Measurements from ENCODE around the gene FLNC. TPM values are rescaled to one million over a fixed set of nuclear protein-coding genes. Genes with fewer than 3 reads are reported as not detected.

The FLNC gene
- total RNA-seq, 3 donors from 2014 or later: 6.9 to 267 (median 15.0) TPM

DNA sequence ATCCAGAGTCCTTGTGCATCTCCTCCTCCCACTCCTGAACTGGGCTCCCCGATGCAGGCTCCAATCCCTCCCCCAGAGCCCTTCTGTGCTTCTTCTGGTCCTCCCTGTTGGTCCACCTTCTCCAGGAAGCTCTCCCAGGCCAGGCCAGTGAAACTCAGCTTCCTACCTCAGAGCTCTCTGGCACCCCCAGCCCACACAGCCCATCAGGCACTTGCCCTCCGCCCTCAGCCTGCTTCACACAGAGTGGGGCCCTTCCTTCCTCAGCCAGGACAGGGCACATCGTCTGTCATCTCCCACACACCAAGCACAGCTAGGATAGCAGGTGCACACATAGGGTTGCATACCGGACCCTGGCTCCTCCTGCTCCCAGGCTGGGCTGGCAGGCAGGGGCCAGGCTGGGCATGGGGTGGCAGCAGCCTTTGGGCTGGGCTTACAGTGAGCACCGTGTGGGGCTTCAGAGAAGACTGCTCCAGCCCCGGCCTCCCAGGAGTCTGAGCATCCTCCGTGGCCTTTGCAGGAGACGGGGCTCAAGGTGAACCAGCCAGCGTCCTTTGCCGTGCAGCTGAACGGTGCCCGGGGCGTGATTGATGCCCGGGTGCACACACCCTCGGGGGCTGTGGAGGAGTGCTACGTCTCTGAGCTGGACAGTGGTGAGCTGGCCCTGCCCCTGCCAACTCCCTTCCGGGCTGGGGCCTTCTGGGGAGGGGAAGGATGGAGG lies 26.0 kb downstream of the FLNC start:
- TF ChIP-seq, protein P1, sequence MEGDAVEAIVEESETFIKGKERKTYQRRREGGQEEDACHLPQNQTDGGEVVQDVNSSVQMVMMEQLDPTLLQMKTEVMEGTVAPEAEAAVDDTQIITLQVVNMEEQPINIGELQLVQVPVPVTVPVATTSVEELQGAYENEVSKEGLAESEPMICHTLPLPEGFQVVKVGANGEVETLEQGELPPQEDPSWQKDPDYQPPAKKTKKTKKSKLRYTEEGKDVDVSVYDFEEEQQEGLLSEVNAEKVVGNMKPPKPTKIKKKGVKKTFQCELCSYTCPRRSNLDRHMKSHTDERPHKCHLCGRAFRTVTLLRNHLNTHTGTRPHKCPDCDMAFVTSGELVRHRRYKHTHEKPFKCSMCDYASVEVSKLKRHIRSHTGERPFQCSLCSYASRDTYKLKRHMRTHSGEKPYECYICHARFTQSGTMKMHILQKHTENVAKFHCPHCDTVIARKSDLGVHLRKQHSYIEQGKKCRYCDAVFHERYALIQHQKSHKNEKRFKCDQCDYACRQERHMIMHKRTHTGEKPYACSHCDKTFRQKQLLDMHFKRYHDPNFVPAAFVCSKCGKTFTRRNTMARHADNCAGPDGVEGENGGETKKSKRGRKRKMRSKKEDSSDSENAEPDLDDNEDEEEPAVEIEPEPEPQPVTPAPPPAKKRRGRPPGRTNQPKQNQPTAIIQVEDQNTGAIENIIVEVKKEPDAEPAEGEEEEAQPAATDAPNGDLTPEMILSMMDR (IDR thresholded peaks at IDR 0.05): no peak
- intact Hi-C loops (cut with DNase I, micrococcal nuclease): no loop called here
- Histone ChIP-seq H3K36me3 (ENCODE audit: low read depth) (no peaks in the 10 kb centered on the region), H3K4me1 (ENCODE audit: low read depth) (peaks cover 4% of the 10 kb centered on the region), H3K4me3 (no peak overlapping the region), H3K9me3 (no peaks in the 10 kb centered on the region)
- DNase-seq: no peak
- ATAC-seq: no peak

DNA sequence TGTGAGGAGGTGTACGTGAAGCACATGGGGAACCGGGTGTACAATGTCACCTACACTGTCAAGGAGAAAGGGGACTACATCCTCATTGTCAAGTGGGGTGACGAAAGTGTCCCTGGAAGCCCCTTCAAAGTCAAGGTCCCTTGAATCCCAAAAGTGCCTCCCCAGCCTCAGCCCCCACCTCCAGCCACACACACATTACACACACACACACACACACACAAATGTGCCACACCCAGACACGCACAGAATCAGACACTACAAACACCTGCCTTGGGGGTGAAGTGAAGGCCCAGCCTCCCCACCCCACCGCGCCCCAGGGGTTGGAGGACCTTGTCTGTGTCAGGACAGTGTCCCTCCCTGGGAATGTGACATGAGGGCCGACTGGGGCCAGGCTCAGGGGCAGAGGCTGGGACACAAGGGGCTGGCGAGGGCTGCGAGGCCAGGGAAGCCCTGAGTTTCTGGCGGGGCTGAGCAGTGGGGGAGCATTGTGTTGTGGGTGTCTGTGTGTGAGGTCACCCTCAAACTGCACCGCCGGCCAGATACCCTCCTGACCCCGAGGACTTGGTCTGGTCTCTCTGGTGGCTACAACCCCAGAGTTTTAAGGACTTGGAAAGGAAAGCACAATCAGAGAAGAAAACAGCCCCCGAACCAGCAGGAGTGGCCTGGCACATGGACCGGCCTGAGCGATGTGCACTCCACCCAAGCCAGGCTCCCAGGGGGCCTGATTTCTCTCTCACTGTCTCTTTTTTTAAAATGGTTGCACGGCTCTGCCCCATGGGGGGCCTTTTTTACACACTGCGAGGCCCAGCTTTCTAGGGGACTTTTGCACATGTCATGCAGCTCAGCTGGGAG lies 28.4 kb downstream of the FLNC start:
- DNase-seq: no peak
- peaks cover 10% of the 10 kb centered on the region for H3K4me1 ChIP-seq (ENCODE audit: low read depth)
- intact Hi-C loops (cut with DNase I, micrococcal nuclease): no loop called here
- H3K9me3 ChIP-seq: no peaks in the 10 kb centered on the region
- no peak overlapping the region for H3K4me3 ChIP-seq
- ATAC-seq: no peak
- TF ChIP-seq, protein P1 (IDR thresholded peaks at IDR 0.05): no peak
- no peaks in the 10 kb centered on the region for H3K36me3 ChIP-seq (ENCODE audit: low read depth)

DNA sequence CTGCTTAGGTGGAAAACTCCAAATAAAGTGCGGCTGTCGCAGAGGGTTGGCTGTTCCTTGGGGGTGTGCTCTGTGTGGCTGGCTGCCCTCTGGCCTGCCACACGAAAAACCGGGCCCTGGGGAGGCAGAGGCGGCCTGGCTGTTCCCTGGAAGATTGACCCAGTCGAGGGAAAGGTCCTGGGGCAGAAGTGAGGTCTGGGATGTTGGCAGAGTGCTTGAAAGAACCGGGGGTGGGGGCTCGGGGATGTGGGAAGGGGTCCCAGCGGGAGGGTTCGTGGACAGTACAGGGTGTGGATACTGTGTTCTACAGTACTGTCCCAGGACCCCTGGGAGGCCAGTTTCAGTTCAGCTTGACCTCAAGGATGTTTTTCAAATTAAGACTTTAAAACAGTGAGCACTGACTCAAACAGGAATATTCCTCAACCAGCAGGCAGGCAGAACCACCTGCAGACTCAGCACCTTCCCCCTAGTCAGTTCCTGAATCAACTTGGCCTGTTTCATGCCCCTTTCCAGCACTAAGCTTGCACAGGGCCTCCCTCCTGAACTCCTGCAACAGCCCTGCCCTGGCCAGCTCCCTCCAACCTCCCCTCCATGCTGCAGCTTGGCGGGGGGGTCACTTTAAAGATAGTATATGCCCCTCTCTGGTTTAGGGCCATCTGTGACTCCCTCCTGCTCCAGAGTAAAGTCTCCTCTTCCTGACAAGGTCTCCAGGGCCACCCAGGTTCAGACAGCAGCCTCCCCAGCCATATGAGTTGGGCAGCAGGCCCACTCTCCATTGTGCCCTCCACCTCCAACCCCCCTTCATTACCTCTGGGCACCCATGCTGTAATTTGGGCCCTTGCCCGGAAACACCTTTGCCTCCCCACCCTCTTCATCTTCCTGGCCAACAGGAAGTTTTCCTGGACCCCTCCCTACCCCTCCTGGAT lies 29.3 kb downstream of the FLNC start:
- no peak for DNase-seq
- intact Hi-C loops (cut with DNase I, micrococcal nuclease): no loop called here

DNA sequence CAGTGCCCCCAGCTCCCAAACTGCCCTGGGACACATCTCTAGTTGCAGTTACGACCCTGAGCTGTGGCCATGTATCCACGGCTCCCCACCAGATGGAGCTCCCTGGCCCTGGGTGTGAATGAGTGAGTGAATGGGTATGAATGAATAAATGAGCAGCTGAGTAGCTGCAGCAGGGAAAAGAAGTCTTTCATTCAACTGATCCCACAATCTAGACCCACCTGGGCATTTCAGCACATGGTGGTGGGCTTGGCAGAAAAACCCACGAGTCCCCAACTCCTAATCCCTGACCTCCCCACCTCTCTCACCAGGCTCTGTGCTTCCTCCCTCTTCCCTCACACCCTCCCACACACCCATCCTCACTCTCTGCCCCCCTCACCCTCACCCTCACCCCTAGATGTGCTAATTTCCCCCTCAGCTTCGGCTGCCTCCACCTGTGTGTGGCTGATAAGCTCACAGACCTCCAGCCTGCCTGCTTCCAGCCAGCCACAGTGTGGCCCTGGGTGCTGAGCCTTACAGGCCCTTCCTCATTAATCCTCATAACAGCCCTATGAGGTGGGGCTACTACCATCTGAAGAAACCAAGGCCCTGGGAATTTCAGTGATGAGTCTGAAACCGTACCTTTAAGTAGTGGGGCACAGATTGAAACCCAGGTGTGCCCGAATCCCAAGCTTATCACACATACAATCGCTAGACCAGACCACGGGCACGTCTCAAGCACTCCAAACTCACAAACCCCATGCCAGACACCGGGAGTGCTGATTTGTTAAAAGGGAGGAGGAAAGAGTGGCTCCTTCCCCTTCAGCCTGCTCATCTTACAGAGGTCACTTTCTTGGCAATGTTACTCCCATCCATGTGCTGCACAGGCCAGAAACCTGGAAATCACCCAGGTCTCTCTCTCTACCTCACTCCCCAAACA lies 30.2 kb downstream of the FLNC start:
- intact Hi-C loops (cut with DNase I, micrococcal nuclease): no loop called here
- TF ChIP-seq, protein P1 (IDR thresholded peaks at IDR 0.05): no peak
- H3K9me3 ChIP-seq: no peaks in the 10 kb centered on the region
- no peaks in the 10 kb centered on the region for H3K36me3 ChIP-seq (ENCODE audit: low read depth)
- H3K4me1 ChIP-seq (ENCODE audit: low read depth): peaks cover 16% of the 10 kb centered on the region
- DNase-seq (no peak), ATAC-seq (no peak)
- H3K4me3 ChIP-seq: no peak overlapping the region

More for the DNA sequence above, 29.3 kb downstream of the FLNC start:
- H3K9me3 ChIP-seq: no peaks in the 10 kb centered on the region
- H3K4me1 ChIP-seq (ENCODE audit: low read depth): peaks cover 17% of the 10 kb centered on the region
- no peak overlapping the region for H3K4me3 ChIP-seq
- TF ChIP-seq, protein P1 (IDR thresholded peaks at IDR 0.05): no peak
- no peaks in the 10 kb centered on the region for H3K36me3 ChIP-seq (ENCODE audit: low read depth)
- no peak for ATAC-seq
